HUES6 (cell line): ENCODE measurements around the gene SFTA2.

ENCODE experiments used
- H3K27ac ChIP-seq: 2 replicates; pipeline ENCODE4 v1.7.0; 2013; ENCODE audit warnings: low read depth, mild to moderate bottlenecking, low read length, inconsistent platforms
- H3K27me3 ChIP-seq: 2 replicates; pipeline ENCODE4 v1.6.1; 2013; ENCODE audit warnings: low read length; ENCODE audit not compliant: control insufficient read depth, insufficient read depth
- H3K36me3 ChIP-seq: 2 replicates; pipeline ENCODE4 v1.6.1; 2013; ENCODE audit warnings: low read length; ENCODE audit not compliant: control insufficient read depth, insufficient read depth
- H3K4me1 ChIP-seq: 2 replicates; pipeline ENCODE4 v1.6.1; 2013; ENCODE audit warnings: low read length; ENCODE audit not compliant: control insufficient read depth, insufficient read depth
- H3K4me3 ChIP-seq: 2 replicates; pipeline ENCODE4 v1.5.1; 2013; ENCODE audit warnings: low read depth, low read length
- H3K9ac ChIP-seq: one replicate; pipeline ENCODE4 v1.6.1; 2013; ENCODE audit warnings: mild to moderate bottlenecking, low read length
- H3K9me3 ChIP-seq: 2 replicates; pipeline ENCODE4 v1.6.1; 2013; ENCODE audit warnings: low read depth, low read length; ENCODE audit not compliant: control insufficient read depth, insufficient read depth

The SFTA2 gene

GRCh38 chr6:30889921-30890645 is 41.9 kb downstream of the SFTA2 start:
- H3K9ac ChIP-seq = no peak overlapping the region
- peaks cover 26% of the 10 kb centered on the region for H3K4me1 ChIP-seq
- H3K27me3 ChIP-seq = no peaks in the 10 kb centered on the region
- peaks cover 68% of the 10 kb centered on the region for H3K36me3 ChIP-seq
- no peak overlapping the region for H3K4me3 ChIP-seq
- no peaks in the 10 kb centered on the region for H3K9me3 ChIP-seq
- no peak overlapping the region for H3K27ac ChIP-seq

GRCh38 chr6:30889496-30889885 is 42.5 kb downstream of the SFTA2 start:
- Histone ChIP-seq H3K9me3 (no peaks in the 10 kb centered on the region), H3K4me3 (no peak overlapping the region), H3K9ac (no peak overlapping the region), H3K27me3 (no peaks in the 10 kb centered on the region), H3K4me1 (peaks cover 29% of the 10 kb centered on the region), H3K27ac (no peak overlapping the region), H3K36me3 (peaks cover 62% of the 10 kb centered on the region)

- Histone ChIP-seq H3K36me3 (peaks cover 57% of the 10 kb centered on the region), H3K27me3 (no peaks in the 10 kb centered on the region), H3K9me3 (no peaks in the 10 kb centered on the region), H3K9ac (no peak overlapping the region), H3K4me3 (no peak overlapping the region), H3K27ac (no peak overlapping the region), H3K4me1 (peaks cover 29% of the 10 kb centered on the region)
These were observed 43.0 kb downstream of the SFTA2 start for GRCh38 chr6:30888816-30889495.

- H3K4me3 ChIP-seq = no peak overlapping the region
- H3K9me3 ChIP-seq = no peaks in the 10 kb centered on the region
- H3K36me3 ChIP-seq = peaks cover 49% of the 10 kb centered on the region
- H3K27me3 ChIP-seq = no peaks in the 10 kb centered on the region
- no peak overlapping the region for H3K9ac ChIP-seq
- peaks cover 32% of the 10 kb centered on the region for H3K4me1 ChIP-seq
- no peak overlapping the region for H3K27ac ChIP-seq
These were observed 43.8 kb downstream of the SFTA2 start for GRCh38 chr6:30887901-30888815.

GRCh38 chr6:30886897-30887255 is 45.1 kb downstream of the SFTA2 start:
- Histone ChIP-seq H3K27ac (peak overlapping the region; percentile 18; the same call in 1 of the 2 replicates), H3K36me3 (peaks cover 36% of the 10 kb centered on the region), H3K9me3 (no peaks in the 10 kb centered on the region), H3K27me3 (no peaks in the 10 kb centered on the region), H3K4me3 (peak overlapping the region; percentile 79), H3K9ac (peak overlapping the region; percentile 69), H3K4me1 (peaks cover 43% of the 10 kb centered on the region)

GRCh38 chr6:30885999-30886896 is 45.7 kb downstream of the SFTA2 start:
- Histone ChIP-seq H3K4me3 (peak overlapping the region; percentile 79), H3K9me3 (no peaks in the 10 kb centered on the region), H3K9ac (peak overlapping the region; percentile 69), H3K27ac (peak overlapping the region; percentile 54), H3K36me3 (peaks cover 30% of the 10 kb centered on the region), H3K4me1 (peaks cover 50% of the 10 kb centered on the region), H3K27me3 (no peaks in the 10 kb centered on the region)

- H3K27ac ChIP-seq = peak overlapping the region; percentile 54
- no peaks in the 10 kb centered on the region for H3K27me3 ChIP-seq
- peak overlapping the region; percentile 79 for H3K4me3 ChIP-seq
- H3K9ac ChIP-seq = peak overlapping the region; percentile 69
- peaks cover 55% of the 10 kb centered on the region for H3K4me1 ChIP-seq
- peaks cover 23% of the 10 kb centered on the region for H3K36me3 ChIP-seq
- no peaks in the 10 kb centered on the region for H3K9me3 ChIP-seq
These were observed 46.4 kb downstream of the SFTA2 start for GRCh38 chr6:30885481-30885998.

GRCh38 chr6:30884521-30885480 is 47.2 kb downstream of the SFTA2 start:
- Histone ChIP-seq H3K36me3 (peaks cover 15% of the 10 kb centered on the region), H3K9ac (peak overlapping the region; percentile 69), H3K9me3 (no peaks in the 10 kb centered on the region), H3K4me1 (peaks cover 62% of the 10 kb centered on the region), H3K4me3 (peak overlapping the region; percentile 79), H3K27ac (no peak overlapping the region; the same call in 1 of the 2 replicates), H3K27me3 (no peaks in the 10 kb centered on the region)

- H3K9me3 ChIP-seq = no peaks in the 10 kb centered on the region
- peak within 1 kb of the TSS; percentile 79 for H3K4me3 ChIP-seq
- H3K36me3 ChIP-seq = peaks cover 6% of the 10 kb centered on the region
- H3K4me1 ChIP-seq = peaks cover 65% of the 10 kb centered on the region
- peak within 1 kb of the TSS; percentile 4; the same call in 1 of the 2 replicates for H3K27ac ChIP-seq
- no peaks in the 10 kb centered on the region for H3K27me3 ChIP-seq
- H3K9ac ChIP-seq = peak within 1 kb of the TSS; percentile 85
These were observed 48.1 kb downstream of the SFTA2 start, which contains the start of gene DDR1 for GRCh38 chr6:30883685-30884520. Gene DDR1, plus strand, starts transcription at chr6:30884519. Its CDS starts 4,211 bp downstream, at chr6:30888730.
